Keratinocyte (primary cell): Measurements from ENCODE around the gene POMT1. TPM values are rescaled to one million over a fixed set of nuclear protein-coding genes. Genes with fewer than 3 reads are reported as not detected.

Experiments
- DNase-seq: peaks from one replicate; pipeline ENCODE4 v3.0.0-alpha.2; 2011; ENCODE audit warnings: low read depth, missing footprints, low spot score
- FAIRE-seq: peaks from 2 replicates; lab custom pipeline; 2011; peaks lifted over from hg19 to GRCh38; lab: Jason Lieb, UNC
- H2AFZ ChIP-seq: 2 replicates; pipeline ENCODE4 v1.6.0; 2012; ENCODE audit warnings: low read length, control low read depth, inconsistent platforms; ENCODE audit not compliant: control insufficient read depth
- H3K27ac ChIP-seq: 2 replicates; pipeline ENCODE4 v1.5.1; 2011; ENCODE audit warnings: low read length; ENCODE audit not compliant: control insufficient read depth, insufficient read depth
- H3K27me3 ChIP-seq: 3 replicates; pipeline ENCODE4 v1.6.0; 2011; ENCODE audit warnings: low read length; ENCODE audit not compliant: control insufficient read depth, insufficient read depth; ENCODE audit errors: extremely low read depth
- H3K36me3 ChIP-seq, 2 experiments: 2 replicates in 1 of 2; 3 replicates in 1 of 2; pipeline ENCODE4 v1.5.1; 2011; ENCODE audit warnings: low read length in 2 of 2, mild to moderate bottlenecking in 1 of 2; ENCODE audit not compliant: control insufficient read depth in 2 of 2, insufficient read depth in 2 of 2; ENCODE audit errors: extremely low read depth in 1 of 2
- H3K4me1 ChIP-seq: 3 replicates; pipeline ENCODE4 v1.5.1; 2011; ENCODE audit warnings: low read length; ENCODE audit not compliant: control insufficient read depth, insufficient read depth; ENCODE audit errors: extremely low read depth
- H3K4me2 ChIP-seq: 3 replicates; pipeline ENCODE4 v1.6.0; 2011; ENCODE audit warnings: low read depth, low read length; ENCODE audit not compliant: control insufficient read depth, insufficient read depth; ENCODE audit errors: extremely low read depth
- H3K4me3 ChIP-seq, 3 experiments: fragments of 200-600 bp in 1 of 3; sonication (generic) in 1 of 3; 2 replicates in 2 of 3; 3 replicates in 1 of 3; pipeline ENCODE4 v1.5.1; 2011 to 2016; ENCODE audit warnings: low read length in 3 of 3, mild to moderate bottlenecking in 3 of 3, control low read depth in 2 of 3, inconsistent platforms in 1 of 3, low read depth in 1 of 3, mixed read lengths in 1 of 3, mixed run types in 1 of 3, moderate library complexity in 1 of 3; ENCODE audit not compliant: control insufficient read depth in 2 of 3, insufficient read depth in 2 of 3; ENCODE audit errors: extremely low read depth in 1 of 3
- H3K79me2 ChIP-seq: 2 replicates; pipeline ENCODE4 v1.6.0; 2012; ENCODE audit warnings: low read length; ENCODE audit not compliant: control insufficient read depth, insufficient read depth
- H3K9ac ChIP-seq: 3 replicates; pipeline ENCODE4 v1.6.0; 2011; ENCODE audit warnings: low read length; ENCODE audit not compliant: control insufficient read depth, insufficient read depth; ENCODE audit errors: extremely low read depth
- H3K9me1 ChIP-seq: 3 replicates; pipeline ENCODE4 v1.6.0; 2011; ENCODE audit warnings: low read length; ENCODE audit not compliant: control insufficient read depth, insufficient read depth; ENCODE audit errors: extremely low read depth
- H3K9me3 ChIP-seq: 2 replicates; pipeline ENCODE4 v1.5.1; 2012; ENCODE audit warnings: low read depth, low read length; ENCODE audit not compliant: control insufficient read depth
- H4K20me1 ChIP-seq: 3 replicates; pipeline ENCODE4 v1.6.0; 2011; ENCODE audit warnings: low read length; ENCODE audit not compliant: control insufficient read depth, insufficient read depth; ENCODE audit errors: extremely low read depth
- CTCF ChIP-seq, 3 experiments: IDR thresholded peaks in 1 of 3; conservative IDR thresholded peaks in 1 of 3; optimal IDR thresholded peaks in 1 of 3; 2 replicates in 2 of 3; 3 replicates in 1 of 3; pipeline versions ENCODE3 to v1.5.1; 2011; ENCODE audit warnings: low read length in 3 of 3, mild to moderate bottlenecking in 3 of 3, moderate library complexity in 2 of 3, control low read depth in 1 of 3, inconsistent platforms in 1 of 3; ENCODE audit not compliant: insufficient read depth in 2 of 3; ENCODE audit errors: extremely low read depth in 1 of 3
- EZH2 ChIP-seq: IDR thresholded peaks from one replicate; pipeline ENCODE4 v1.6.1; 2012; ENCODE audit warnings: inconsistent platforms, mild to moderate bottlenecking, low read length, moderate library complexity
- dilution Hi-C: fragments of 300-500 bp; cut with MboI; formaldehyde crosslinking; loops from one replicate; pipeline ENCODE4 v1.7.0; 2020; ENCODE audit warnings: low sequenced_read_pairs; ENCODE audit not compliant: extremely low pct_ligation_motif_present
- polyA plus RNA-seq, 5 experiments: library from polyadenylated mRNA; depleted of rRNA in 3 of 5; stranded (reverse) in 3 of 5; stranded (forward) in 1 of 5; unstranded in 1 of 5; fragments of >200 nt; gene quantifications; 1 replicate in 1 of 5; 2 replicates in 3 of 5; 3 replicates in 1 of 5; pipeline versions ENCODE4 v1.2.1 to v1.2.3, GENCODE V29; 2011 to 2012; ENCODE audit warnings: missing spikeins in 2 of 5, low read depth in 1 of 5, low replicate concordance in 1 of 5

Gene POMT1
- polyA plus RNA-seq, 1 donor (not counting 4 experiments of a cell fraction or from before 2014, with no cell fraction given) = 10.3 TPM

GRCh38 chr9:131474711-131475110 lies 28.0 kb upstream of the POMT1 start:
- no peak for FAIRE-seq

GRCh38 chr9:131475111-131475955 lies 27.4 kb upstream of the POMT1 start:
- Histone ChIP-seq H2AFZ (no peak overlapping the region), H3K4me3 (no peak overlapping the region), H3K4me2 (no peak overlapping the region), H3K9ac (no peak overlapping the region), H3K36me3 (peaks cover 62 to 64% of the 10 kb centered on the region in 2 experiments), H3K9me3 (no peaks in the 10 kb centered on the region), H3K9me1 (no peaks in the 10 kb centered on the region), H3K4me1 (peaks cover 4% of the 10 kb centered on the region), H3K79me2 (peaks cover 25% of the 10 kb centered on the region), H3K27me3 (no peaks in the 10 kb centered on the region), H4K20me1 (peaks cover 21% of the 10 kb centered on the region), H3K27ac (no peak overlapping the region)
- dilution Hi-C loops = no loop called here
- TF ChIP-seq CTCF (optimal IDR thresholded peaks at IDR 0.05 in 1 of 3, IDR thresholded peaks at IDR 0.05 in 1 of 3, conservative IDR thresholded peaks at IDR 0.05 in 1 of 3; ENCODE audit: extremely low read depth in 1 of 3, insufficient read depth in 2 of 3, low read length in 3 of 3) (no peak), EZH2 (no peak)
- FAIRE-seq (no peak), DNase-seq (no peak)

More at GRCh38 chr9:131474711-131475110, 28.0 kb upstream of the POMT1 start:
- no peak overlapping the region for H2AFZ ChIP-seq
- no peaks in the 10 kb centered on the region for H3K27me3 ChIP-seq
- peaks cover 63 to 64% of the 10 kb centered on the region in 2 experiments for H3K36me3 ChIP-seq
- DNase-seq = no peak
- no peak overlapping the region for H3K4me2 ChIP-seq
- H3K9me1 ChIP-seq = no peaks in the 10 kb centered on the region
- no peak overlapping the region for H3K4me3 ChIP-seq
- H3K9ac ChIP-seq = no peak overlapping the region
- TF ChIP-seq EZH2 (no peak), CTCF (optimal IDR thresholded peaks at IDR 0.05 in 1 of 3, IDR thresholded peaks at IDR 0.05 in 1 of 3, conservative IDR thresholded peaks at IDR 0.05 in 1 of 3; ENCODE audit: extremely low read depth in 1 of 3, insufficient read depth in 2 of 3, low read length in 3 of 3) (no peak)
- peaks cover 31% of the 10 kb centered on the region for H3K79me2 ChIP-seq
- peaks cover 19% of the 10 kb centered on the region for H4K20me1 ChIP-seq
- no peaks in the 10 kb centered on the region for H3K9me3 ChIP-seq
- H3K27ac ChIP-seq = no peak overlapping the region
- dilution Hi-C loops = no loop called here
- H3K4me1 ChIP-seq = no peaks in the 10 kb centered on the region
